ENCODE data around the gene SRC.

Gene SRC

GRCh38 chr20:37363221-37364012 is 17.5 kb downstream of the SRC start:
- no peak overlapping the region for H3K4me2 ChIP-seq (ENCODE audit: low read depth, low read length, poor library complexity, severe bottlenecking)
- no peak overlapping the region for H3K9ac ChIP-seq (ENCODE audit: low read length)
- no peaks in the 10 kb centered on the region for H3K27me3 ChIP-seq (ENCODE audit: low read length)
- H3K36me3 ChIP-seq (ENCODE audit: low read length) = no peaks in the 10 kb centered on the region
- H3K9me2 ChIP-seq (replicated peaks; ENCODE audit: insufficient read depth, low read length) = no peaks in the 10 kb centered on the region
- H4K20me1 ChIP-seq (ENCODE audit: low read depth, low read length) = no peaks in the 10 kb centered on the region
- TF ChIP-seq CTCF (IDR thresholded peaks at IDR 0.05; ENCODE audit: insufficient read depth, low read length, poor library complexity, severe bottlenecking) (no peak), EZH2phosphoT487 (conservative IDR thresholded peaks at IDR 0.05; ENCODE audit: low read length) (no peak)
- H3K79me2 ChIP-seq (ENCODE audit: insufficient read depth, low read length) = no peaks in the 10 kb centered on the region
- no peaks in the 10 kb centered on the region for H3F3A ChIP-seq (ENCODE audit: insufficient read depth)
- no peak overlapping the region for H3K4me3 ChIP-seq (ENCODE audit: insufficient read depth, low read length, poor library complexity, severe bottlenecking)
- no peaks in the 10 kb centered on the region for H3K9me3 ChIP-seq (ENCODE audit: insufficient read depth, low read length)
- no peak overlapping the region for H3K27ac ChIP-seq (ENCODE audit: low read depth, low read length)
- H2AFZ ChIP-seq (ENCODE audit: low read depth, low read length, severe bottlenecking) = no peak overlapping the region

GRCh38 chr20:37364013-37364926 is 18.3 kb downstream of the SRC start:
- no peaks in the 10 kb centered on the region for H3F3A ChIP-seq (ENCODE audit: insufficient read depth)
- TF ChIP-seq EZH2phosphoT487 (conservative IDR thresholded peaks at IDR 0.05; ENCODE audit: low read length) = no peak
- TF ChIP-seq CTCF (IDR thresholded peaks at IDR 0.05; ENCODE audit: insufficient read depth, low read length, poor library complexity, severe bottlenecking) = no peak
- no peaks in the 10 kb centered on the region for H3K27me3 ChIP-seq (ENCODE audit: low read length)
- H3K4me3 ChIP-seq (ENCODE audit: insufficient read depth, low read length, poor library complexity, severe bottlenecking) = no peak overlapping the region
- H3K79me2 ChIP-seq (ENCODE audit: insufficient read depth, low read length) = no peaks in the 10 kb centered on the region
- no peak overlapping the region for H3K27ac ChIP-seq (ENCODE audit: low read depth, low read length)
- H3K9me3 ChIP-seq (ENCODE audit: insufficient read depth, low read length) = no peaks in the 10 kb centered on the region
- H3K4me2 ChIP-seq (ENCODE audit: low read depth, low read length, poor library complexity, severe bottlenecking) = no peak overlapping the region
- H3K9me2 ChIP-seq (replicated peaks; ENCODE audit: insufficient read depth, low read length) = no peaks in the 10 kb centered on the region
- no peak overlapping the region for H2AFZ ChIP-seq (ENCODE audit: low read depth, low read length, severe bottlenecking)
- H3K36me3 ChIP-seq (ENCODE audit: low read length) = no peaks in the 10 kb centered on the region
- H3K9ac ChIP-seq (ENCODE audit: low read length) = no peak overlapping the region
- H4K20me1 ChIP-seq (ENCODE audit: low read depth, low read length) = no peaks in the 10 kb centered on the region

- no peak overlapping the region for H3K4me2 ChIP-seq (ENCODE audit: low read depth, low read length, poor library complexity, severe bottlenecking)
- H3K9me2 ChIP-seq (replicated peaks; ENCODE audit: insufficient read depth, low read length) = no peaks in the 10 kb centered on the region
- no peak overlapping the region for H2AFZ ChIP-seq (ENCODE audit: low read depth, low read length, severe bottlenecking)
- no peak overlapping the region for H3K9ac ChIP-seq (ENCODE audit: low read length)
- H3K79me2 ChIP-seq (ENCODE audit: insufficient read depth, low read length) = no peaks in the 10 kb centered on the region
- no peaks in the 10 kb centered on the region for H4K20me1 ChIP-seq (ENCODE audit: low read depth, low read length)
- no peaks in the 10 kb centered on the region for H3K9me3 ChIP-seq (ENCODE audit: insufficient read depth, low read length)
- H3K4me3 ChIP-seq (ENCODE audit: insufficient read depth, low read length, poor library complexity, severe bottlenecking) = no peak overlapping the region
- no peaks in the 10 kb centered on the region for H3F3A ChIP-seq (ENCODE audit: insufficient read depth)
- no peaks in the 10 kb centered on the region for H3K27me3 ChIP-seq (ENCODE audit: low read length)
- TF ChIP-seq CTCF (IDR thresholded peaks at IDR 0.05; ENCODE audit: insufficient read depth, low read length, poor library complexity, severe bottlenecking) (no peak), EZH2phosphoT487 (conservative IDR thresholded peaks at IDR 0.05; ENCODE audit: low read length) (no peak)
- H3K27ac ChIP-seq (ENCODE audit: low read depth, low read length) = no peak overlapping the region
- H3K36me3 ChIP-seq (ENCODE audit: low read length) = no peaks in the 10 kb centered on the region
These were observed 19.0 kb downstream of the SRC start for GRCh38 chr20:37364927-37365272.

Data from SU-DHL-6 (cell line).